Left colon (tissue), 2 donors: ENCODE results near the gene SEMA3E. TPM values are rescaled to one million over a fixed set of nuclear protein-coding genes. Genes with fewer than 3 reads are reported as not detected.
"Not testable (repeated sequence)": the region's sequence is repeated elsewhere in the genome, so short reads cannot be mapped to it uniquely, and the experiment has no call there.

Source experiments
- ATAC-seq: fragments of 200-7000 bp; cut with Tn5 transposase; one replicate; pipeline ENCODE4 v1.9.1; 2020; ENCODE audit warnings: mild to moderate bottlenecking, moderate library complexity
- DNase-seq, 2 donors: peaks; one replicate each; pipeline ENCODE4 v3.0.0-alpha.2; 2020
- intact Hi-C, 2 donors: fragments of 100-400 bp; cut with DNase I in 1 of 2; cut with micrococcal nuclease in 1 of 2; formaldehyde crosslinking; loops; one replicate each; pipeline versions ENCODE4 v1.11.2 to v1.14.0; 2022; cut with DNase I, micrococcal nuclease
- total RNA-seq, 2 donors: library from RNA; stranded (reverse); fragmentation: NEBNext Ultra II Directional; extraction: Animal tissue kit (Norgen Biotek cat#: 25700); gene quantifications; one replicate each; pipeline ENCODE4 v1.2.1, GENCODE V29; 2021
- donor health status: DM: no; HTN: no; CAD: no.
- donor health status: DM: yes; HTN: yes; CAD: no.

The SEMA3E gene
- total RNA-seq, 2 donors from 2014 or later, result 1.4 to 2.2 TPM

- ATAC-seq (no peak), DNase-seq (no peak)
- intact Hi-C loops, result no loop called here
Measured at GRCh38 chr7:83466956-83467355, 182.0 kb downstream of the SEMA3E start.

- intact Hi-C loops, result no loop called here
- DNase-seq, result no peak
- ATAC-seq, result no peak
Measured at GRCh38 chr7:83466187-83466923, 182.6 kb downstream of the SEMA3E start.

DNA sequence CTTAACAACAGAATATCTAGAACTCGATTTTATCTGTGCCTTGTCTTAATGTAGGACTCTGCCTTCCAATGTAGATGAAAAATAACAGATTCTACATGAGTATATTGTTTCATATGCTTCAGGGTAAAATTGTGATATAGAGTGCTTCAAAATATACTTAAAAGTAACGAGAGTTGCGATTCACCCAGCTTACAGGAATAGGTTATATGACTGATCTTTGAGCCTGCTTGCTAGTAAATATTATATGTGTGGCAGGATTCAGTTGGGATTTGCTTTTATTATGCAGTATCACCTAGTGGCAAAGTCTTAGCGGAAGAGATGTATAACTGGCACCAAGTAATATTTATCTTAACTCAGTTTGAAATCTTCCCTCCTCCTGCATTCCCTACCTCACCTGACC lies 183.3 kb downstream of the SEMA3E start:
- intact Hi-C loops, result no loop called here
- ATAC-seq (no peak), DNase-seq (no peak)

DNA sequence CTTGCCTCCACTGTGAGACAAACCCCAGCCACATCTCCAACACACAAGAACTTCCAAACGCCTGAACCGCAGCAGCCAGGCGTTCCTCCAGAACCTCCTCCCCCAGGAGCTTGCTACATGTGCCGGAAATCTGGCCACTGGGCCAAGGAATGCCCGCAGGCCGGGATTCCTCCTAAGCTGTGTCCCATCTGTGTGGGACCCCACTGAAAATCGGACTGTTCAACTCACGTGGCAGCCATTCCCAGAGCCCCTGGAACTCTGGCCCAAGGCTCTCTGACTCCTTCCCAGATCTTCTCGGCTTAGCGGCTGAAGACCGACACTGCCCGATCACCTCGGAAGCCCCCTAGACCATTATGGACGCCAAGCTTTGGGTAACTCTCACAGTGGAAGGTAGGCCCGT lies 187.1 kb downstream of the SEMA3E start:
- intact Hi-C loops, DNase-seq, ATAC-seq: not testable (repeated sequence)

DNA sequence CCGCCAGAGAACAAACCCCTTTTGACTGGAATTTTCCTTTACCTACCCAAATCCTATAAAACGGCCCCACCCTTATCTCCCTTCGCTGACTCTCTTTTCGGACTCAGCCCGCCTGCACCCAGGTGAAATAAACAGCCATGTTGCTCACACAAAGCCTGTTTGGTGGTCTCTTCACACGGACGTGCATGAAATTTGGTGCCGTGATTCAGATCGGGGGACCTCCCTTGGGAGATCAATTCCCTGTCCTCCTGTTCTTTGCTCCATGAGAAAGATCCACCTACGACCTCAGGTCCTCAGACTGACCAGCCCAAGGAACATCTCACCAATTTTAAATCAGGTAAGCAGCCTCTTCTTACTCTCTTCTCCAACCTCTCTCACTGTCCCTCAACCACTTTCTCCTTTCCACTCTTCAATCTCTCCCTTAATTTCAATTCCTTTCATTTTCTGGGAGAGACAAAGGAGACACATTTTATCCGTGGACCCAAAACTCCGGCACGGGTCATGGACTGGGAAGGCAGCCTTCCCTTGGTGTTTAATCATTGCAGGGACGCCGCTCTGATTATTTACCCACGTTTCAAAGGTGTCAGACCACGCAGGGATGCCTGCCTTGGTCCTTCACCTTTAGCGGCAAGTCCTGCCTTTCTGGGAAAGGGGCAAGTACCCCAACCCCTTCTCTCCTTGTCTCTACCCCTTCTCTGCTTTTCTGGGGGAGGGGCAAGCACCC lies 188.8 kb downstream of the SEMA3E start:
- ATAC-seq, intact Hi-C loops: not testable (repeated sequence)

DNA sequence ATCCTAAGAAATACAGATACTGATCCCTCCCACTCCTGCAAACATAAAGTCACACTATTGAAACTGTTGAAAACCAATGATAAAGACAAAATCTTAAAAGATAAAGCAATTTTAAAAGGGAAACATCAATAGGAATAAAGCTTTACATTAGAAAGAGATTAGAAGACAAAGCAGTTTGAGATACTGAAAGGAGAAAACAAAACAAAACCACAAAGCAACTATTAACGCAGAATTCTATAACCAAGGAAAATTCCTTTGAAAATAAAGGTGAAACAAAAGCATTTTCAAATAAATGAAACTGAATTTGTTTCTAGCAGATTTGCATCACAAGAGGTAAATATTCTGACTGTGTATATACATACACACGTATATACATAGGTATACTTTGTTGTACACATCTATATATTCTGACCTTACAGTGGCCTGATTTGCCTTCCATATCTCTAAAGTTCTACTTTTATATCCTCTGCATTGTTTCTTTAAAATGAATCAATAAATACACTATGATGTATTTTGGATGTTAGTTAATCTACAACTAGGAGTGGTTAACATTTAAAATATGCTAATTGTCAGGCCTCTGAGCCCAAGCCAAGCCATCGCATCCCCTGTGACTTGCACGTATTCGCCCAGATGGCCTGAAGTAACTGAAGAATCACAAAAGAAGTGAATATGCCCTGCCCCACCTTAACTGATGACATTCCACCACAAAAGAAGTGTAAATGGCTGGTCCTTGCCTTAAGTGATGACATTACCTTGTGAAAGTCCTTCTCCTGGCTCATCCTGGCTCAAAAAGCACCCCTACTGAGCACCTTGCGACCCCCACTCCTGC lies 189.6 kb downstream of the SEMA3E start:
- DNase-seq, ATAC-seq, intact Hi-C loops: not testable (repeated sequence)

More for the DNA sequence above, 188.8 kb downstream of the SEMA3E start:
- not testable (repeated sequence) for DNase-seq

GRCh38 chr7:83457022-83457892 lies 191.7 kb downstream of the SEMA3E start:
- ATAC-seq (no peak), DNase-seq (no peak)
- intact Hi-C loops, result no loop called here

DNA sequence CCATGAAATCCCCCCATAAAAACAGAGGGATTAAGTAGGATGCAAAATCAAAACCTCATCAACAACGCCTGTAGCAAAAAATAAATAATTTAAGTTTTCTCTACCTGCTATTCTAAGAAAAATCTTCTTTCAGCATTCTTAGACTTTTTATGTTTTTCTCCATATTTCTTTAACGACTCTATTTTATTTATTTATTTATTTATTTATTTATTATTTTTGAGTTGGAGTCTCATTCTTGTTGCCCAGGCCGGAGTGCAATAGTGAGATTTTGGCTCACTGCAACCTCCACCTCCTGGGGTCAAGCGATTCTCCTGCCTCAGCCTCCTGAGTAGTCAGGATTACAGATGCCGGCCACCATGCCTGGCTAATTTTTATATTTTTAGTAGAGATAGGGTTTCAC lies 192.5 kb downstream of the SEMA3E start:
- no peak for DNase-seq
- intact Hi-C loops, result no loop called here
- no peak for ATAC-seq

DNA sequence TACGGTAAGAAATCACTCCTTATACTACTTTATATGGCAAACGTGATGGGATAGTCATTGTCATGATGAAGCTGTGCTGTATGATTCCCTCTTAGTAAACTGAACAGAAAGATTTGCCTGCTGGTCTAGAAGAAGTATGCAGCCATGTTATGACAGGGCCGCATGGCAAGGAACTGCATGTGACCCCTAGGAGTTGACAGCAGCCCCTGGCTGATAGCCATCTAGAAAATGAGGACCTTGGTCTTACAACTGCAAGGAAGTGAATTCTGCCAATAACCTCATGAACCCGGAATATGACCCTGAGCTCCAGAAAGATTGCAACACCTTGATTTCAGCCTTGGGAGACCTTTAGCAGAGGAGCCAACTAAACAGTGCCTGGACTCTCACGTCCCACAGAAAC lies 193.3 kb downstream of the SEMA3E start:
- no peak for ATAC-seq
- DNase-seq, result no peak
- intact Hi-C loops, result no loop called here

DNA sequence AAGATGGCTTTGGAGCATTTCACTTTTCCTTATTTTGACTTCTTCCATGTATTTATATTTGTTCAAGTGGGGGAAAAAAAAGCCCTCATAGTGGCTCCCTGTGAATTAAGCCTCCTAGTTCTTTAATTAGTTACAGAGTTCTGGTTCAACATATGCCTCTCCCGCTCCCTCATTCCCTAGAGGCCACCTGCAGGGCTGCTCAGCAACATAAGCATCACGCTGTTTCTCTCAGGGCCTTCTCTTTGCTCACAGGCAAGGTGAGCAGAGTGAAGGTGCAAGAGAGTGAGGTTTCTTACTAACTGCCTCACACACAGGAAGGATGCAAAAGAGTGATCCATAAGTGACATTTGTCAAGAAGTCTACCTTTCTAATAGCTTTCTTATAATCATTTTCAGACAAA lies 196.7 kb downstream of the SEMA3E start:
- no peak for ATAC-seq
- intact Hi-C loops, result no loop called here
- DNase-seq, result no peak

GRCh38 chr7:83451501-83452045 lies 197.4 kb downstream of the SEMA3E start:
- intact Hi-C loops, result no loop called here
- no peak for DNase-seq
- ATAC-seq, result no peak

DNA sequence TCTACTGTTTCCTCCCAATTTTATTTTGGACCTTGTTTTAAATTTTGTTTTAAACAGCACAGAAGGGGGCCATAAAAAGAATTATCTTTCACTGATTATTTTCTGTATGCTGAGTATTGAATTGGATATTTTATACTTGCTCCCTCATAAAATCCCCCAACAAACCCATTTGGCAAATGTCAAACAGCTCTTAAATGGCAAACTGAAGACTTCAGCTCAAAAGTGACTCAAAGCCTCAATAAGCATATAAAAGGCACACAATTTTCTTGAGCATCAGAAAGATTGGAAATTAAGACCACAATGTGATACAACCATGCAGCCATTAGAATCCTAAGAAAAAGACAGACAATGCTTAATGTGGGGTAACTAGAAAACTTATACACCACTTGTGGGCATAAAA lies 199.2 kb downstream of the SEMA3E start:
- intact Hi-C loops, result no loop called here
- DNase-seq, result no peak
- no peak for ATAC-seq

DNA sequence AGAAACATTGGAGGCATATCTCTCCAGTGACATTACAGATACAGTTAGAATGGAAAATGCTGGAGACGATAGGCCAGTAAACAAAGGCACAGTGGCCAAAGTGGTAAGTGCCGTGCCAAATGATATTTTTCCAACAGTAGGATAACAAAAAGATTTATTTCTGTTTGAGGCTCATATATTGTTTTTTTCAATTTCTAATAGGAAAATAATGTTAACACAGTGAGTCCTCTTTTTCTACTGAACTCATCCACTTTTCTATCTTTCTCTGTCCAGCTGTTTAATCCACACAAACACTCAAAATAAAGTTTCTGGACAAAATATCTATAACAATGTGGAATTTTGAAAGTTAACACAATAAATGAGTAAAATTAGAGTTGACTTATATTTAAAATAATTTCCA lies 201.3 kb downstream of the SEMA3E start:
- no peak for DNase-seq
- intact Hi-C loops, result no loop called here
- no peak for ATAC-seq

- intact Hi-C loops, result no loop called here
Measured at GRCh38 chr7:83446102-83446669, 202.8 kb downstream of the SEMA3E start.

DNA sequence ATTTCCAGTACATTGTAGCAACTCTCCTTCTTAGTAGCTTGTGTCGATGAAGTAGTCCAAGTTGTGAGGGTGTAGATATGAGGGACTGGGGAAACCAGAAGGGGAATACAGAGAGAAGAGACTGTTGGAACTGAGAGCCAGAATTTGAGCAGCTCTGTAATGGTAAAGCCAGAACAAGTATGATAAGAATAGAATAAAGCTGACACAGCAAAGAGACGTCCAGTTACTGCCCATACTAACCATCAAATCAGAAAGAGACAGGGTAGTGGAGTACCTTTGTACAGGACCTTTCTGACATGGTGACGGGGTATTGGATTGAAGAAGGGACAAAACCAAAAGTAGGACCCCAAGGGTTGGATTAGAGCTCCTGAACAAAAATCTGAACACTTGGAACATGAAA lies 206.0 kb downstream of the SEMA3E start:
- intact Hi-C loops, result no loop called here
- no peak for DNase-seq
- no peak for ATAC-seq

More at GRCh38 chr7:83446102-83446669, 202.8 kb downstream of the SEMA3E start:
- DNase-seq (no peak), ATAC-seq (no peak)

GRCh38 chr7:83439026-83439425 lies 209.9 kb downstream of the SEMA3E start:
- no peak for DNase-seq
- intact Hi-C loops, result no loop called here
- ATAC-seq, result no peak

GRCh38 chr7:83430289-83430688 lies 218.7 kb downstream of the SEMA3E start:
- intact Hi-C loops, ATAC-seq, DNase-seq: not testable (repeated sequence)

DNA sequence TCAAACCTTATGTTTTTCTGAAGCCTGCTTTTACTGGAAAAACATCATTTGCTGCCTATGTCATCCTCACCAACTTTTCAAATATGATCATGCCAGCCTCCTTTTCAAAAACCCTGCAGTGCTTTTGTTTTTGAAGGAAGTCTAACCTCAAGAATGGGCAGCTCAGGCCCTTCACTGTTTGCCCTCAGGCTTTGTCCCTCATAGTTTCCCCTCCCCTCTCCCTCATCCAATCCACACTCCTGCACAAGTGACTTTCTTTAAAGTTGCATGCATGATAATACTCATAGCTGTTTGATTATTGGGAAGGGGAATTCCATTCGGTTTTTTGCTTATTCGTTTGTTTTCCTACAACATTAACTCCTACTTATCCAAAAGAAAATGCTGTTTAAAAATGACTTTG lies 219.4 kb downstream of the SEMA3E start:
- ATAC-seq, result no peak
- intact Hi-C loops, result no loop called here
- DNase-seq, result no peak
